ENCODE results near the gene FIBCD1.

FIBCD1 gene

DNA sequence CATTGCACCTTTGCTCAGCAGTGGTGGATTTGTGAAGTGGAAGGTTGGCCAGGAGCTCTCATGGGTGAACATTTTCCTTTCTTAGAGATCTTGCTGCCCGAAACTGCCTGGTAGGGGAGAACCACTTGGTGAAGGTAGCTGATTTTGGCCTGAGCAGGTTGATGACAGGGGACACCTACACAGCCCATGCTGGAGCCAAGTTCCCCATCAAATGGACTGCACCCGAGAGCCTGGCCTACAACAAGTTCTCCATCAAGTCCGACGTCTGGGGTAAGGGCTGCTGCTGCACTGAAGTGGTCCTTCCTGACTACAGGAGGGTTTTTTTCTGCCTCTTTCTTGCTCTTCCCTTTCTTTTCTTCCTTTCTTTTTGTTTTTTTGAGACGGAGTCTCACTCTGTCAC is 64.3 kb downstream of the FIBCD1 start:
- DNase-seq = no peak

DNA sequence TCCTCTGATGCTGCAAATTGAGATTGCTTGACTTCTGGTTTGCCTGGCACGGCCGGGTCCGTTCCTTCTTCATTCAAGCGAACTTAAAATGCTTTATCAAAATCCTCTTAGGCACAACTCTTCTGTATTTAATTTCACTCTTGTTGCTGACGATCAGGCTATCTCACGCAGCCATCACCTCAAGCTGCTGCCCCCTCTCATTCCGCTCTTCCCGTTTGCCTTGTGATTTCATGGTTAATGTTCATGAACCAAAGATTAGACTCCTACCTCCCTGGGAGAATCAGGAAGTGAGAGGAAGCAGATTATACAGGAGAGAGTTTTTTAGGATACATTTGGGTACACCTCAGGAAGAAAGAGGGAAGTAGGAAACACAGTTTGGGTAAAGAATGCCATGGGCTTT is 65.1 kb downstream of the FIBCD1 start:
- DNase-seq = no peak

DNA sequence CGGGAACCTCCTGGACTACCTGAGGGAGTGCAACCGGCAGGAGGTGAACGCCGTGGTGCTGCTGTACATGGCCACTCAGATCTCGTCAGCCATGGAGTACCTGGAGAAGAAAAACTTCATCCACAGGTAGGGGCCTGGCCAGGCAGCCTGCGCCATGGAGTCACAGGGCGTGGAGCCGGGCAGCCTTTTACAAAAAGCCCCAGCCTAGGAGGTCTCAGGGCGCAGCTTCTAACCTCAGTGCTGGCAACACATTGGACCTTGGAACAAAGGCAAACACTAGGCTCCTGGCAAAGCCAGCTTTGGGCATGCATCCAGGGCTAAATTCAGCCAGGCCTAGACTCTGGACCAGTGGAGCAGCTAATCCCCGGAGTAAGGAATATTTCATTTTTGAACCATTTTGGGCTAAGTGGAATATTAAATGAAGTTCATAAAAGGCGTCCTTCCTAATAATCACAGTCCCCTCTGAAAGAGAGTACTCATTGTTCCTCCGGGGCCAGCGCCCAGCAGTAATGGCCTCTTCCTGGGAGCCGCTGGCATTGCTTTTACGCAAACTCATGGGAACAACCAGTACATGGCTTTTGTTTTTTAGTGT is 66.0 kb downstream of the FIBCD1 start:
- DNase-seq = no peak

DNA sequence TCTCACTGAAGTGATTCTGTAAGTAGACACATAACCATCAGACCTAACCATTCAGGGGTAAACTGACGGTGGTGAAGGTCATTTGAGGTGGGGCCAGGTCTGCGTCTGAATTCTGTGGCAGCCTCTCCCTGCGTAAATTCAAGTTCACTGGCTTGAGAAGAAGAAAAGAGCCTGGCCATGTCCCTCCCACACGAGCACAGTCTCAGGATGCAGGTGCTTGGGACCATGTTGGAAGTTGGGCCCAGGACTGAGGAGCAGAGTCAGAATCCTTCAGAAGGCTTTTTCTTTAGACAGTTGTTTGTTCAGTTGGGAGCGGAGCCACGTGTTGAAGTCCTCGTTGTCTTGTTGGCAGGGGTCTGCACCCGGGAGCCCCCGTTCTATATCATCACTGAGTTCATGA is 66.5 kb downstream of the FIBCD1 start:
- DNase-seq = no peak

DNA sequence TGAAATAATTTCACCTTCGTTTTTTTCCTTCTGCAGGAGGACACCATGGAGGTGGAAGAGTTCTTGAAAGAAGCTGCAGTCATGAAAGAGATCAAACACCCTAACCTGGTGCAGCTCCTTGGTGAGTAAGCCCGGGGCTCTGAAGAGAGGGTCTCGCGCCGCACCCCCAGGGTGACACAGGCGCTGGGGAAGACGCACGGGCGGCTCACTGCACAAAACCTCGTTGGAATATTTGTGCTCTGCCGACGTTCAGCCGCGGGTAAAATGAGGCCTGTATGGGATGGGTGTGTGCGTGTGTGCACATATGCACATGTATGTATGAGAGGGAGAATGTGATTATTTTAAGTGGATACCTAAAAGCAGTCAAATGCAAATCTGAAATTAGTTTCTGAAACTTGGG is 67.0 kb downstream of the FIBCD1 start:
- no peak for DNase-seq

DNA sequence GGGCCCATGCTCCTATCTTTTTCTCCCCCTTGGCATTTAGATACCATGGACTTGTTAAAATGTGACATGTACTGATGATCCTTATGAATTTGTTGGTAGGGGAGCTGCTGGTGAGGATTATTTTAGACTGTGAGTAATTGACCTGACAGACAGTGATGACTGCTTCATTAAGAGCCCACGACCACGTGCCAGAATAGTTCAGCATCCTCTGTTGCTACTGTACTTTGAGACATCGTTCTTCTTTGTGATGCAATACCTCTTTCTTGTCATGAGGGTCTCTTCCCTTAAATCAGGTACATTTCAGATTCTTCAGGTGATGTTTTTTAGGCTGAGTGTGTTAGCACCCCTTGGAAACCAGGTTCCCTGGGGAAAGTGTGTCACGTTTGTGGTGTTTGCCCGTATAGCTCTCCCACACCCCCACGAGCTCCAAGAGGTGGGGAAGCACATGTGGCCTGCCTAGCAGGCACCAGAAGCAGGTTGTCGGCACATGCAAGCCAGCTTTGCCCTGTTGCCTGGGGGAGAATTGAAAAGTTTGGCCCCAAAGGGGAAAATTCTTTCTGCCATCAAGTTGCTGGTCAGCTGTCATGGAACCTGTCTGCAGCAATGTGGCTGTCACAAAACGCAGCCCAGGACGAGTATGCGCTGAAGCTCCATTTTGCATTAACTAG is 67.5 kb downstream of the FIBCD1 start:
- no peak for DNase-seq

DNA sequence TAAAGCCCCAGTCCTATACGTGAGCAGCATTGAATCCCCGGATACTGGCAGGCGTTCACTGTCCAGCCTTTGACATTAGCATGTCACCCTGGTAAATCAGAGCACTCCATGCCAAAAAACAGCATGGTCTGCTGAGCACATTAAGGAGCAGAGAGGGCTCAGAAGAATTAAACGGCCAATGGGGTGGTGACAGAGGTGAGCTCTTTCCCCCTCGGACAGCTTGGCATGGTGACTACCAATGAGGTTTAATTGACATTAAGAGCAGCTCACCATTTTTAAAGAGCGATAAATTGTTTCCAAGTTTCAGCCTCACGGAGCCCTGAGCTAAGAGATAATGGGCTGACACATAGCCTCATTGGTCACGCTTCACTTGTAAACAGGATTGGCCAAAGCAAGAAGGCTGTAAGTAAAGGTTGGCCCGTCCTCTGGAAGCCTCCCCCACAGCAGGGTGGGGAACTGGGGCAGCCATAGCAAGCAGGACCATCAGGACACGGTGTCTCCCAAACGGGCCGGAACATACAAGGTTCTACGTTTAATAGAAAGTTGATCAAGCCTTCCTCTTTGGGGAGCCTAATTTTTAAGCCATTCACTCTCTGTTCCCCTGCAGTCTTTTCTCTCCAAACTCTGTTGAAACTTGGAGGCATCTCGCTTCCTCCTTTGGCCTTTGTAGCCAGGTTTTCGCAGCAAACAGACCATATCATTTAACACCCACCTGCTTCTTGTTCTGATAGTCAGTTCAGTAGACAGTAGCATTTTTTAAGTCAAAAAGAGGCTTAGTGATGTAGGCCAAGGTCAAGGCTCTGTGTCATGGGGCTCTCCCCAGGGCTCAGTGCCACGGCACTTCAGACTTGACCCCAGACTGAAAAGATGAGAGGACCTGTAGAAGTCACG is 68.3 kb downstream of the FIBCD1 start:
- no peak for DNase-seq

DNA sequence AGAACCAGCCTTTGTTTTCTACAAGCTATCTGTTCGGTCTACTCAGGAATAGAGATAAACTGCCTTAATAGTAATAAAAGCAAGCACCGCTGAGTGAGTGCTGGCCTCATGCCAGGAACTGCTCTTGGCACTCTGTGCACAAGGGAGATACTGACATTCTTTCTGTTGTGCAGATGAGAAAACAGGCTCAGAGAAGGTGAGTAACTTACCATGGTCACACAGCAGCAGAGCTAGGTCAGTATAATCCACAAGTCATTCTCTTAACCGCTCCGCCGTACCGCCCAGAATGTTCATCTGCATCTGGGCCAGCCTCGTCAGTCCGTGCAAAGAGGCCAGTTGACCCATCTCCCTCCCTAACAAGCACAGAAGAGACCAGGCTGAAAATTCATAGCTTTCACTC is 69.8 kb downstream of the FIBCD1 start:
- no peak for DNase-seq

DNA sequence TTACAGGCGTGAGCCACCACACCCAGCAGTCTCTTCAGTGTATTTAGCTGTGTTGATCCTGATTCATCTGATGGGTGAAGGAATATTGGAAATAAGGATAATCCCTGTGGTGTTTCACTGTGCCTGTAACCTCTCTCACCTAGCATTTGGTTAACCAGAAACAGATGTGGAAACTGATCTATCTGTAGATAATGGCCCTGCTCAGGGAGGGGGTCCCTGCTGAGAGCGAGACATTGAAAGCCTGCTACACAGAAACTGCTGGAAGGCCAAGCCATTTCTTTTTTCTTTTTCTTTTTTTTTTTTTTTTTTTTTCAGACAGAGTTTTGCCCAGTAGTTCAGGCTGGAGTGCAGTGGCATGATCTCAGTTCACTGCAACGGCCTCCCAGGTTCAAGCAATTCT is 70.8 kb downstream of the FIBCD1 start:
- no peak for DNase-seq

DNA sequence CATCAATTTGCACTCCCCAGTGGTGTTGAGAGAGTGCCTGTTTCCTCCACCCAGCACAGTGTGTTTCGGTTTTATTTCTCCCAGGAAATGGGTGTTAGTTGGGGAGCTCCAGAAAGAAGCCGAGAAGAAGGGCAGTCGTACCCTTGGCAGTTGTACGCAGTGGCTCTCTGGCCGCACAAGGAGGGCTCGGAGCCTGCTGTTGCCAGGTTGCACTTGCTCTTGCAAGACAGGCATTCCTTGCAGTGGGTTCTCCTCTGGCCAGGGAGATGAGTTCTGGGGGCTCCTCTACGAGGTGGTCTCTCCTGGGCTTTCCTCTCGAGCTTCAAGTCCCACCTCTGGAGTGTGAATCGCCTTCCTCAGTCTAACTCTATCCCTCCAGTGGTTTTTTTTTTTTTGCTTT is 71.5 kb downstream of the FIBCD1 start:
- DNase-seq = no peak

DNA sequence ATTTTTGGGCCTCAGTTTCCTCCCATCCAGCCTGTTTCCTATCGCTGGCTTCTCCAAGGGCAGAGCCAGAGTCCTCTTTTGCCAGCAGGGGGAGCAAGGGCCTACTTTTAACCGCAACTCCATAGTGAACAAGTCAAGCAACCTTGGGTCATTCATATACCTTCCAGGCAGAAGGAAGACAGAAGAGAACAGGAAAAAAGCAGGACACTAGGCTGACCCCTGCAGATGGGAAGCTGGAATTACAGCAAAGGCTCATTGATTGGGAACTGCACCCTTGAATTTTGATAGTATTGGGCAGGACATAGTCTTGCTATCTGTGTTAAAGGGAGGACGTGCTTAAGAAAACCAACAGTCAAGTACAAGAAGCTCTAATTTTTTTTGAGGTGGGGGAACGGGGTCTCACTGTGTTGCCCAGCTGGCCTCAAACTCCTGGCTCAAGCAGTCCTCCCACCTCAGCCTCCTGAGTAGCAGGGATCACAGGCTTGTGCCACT is 72.5 kb downstream of the FIBCD1 start:
- peak; percentile 68 for DNase-seq

DNA sequence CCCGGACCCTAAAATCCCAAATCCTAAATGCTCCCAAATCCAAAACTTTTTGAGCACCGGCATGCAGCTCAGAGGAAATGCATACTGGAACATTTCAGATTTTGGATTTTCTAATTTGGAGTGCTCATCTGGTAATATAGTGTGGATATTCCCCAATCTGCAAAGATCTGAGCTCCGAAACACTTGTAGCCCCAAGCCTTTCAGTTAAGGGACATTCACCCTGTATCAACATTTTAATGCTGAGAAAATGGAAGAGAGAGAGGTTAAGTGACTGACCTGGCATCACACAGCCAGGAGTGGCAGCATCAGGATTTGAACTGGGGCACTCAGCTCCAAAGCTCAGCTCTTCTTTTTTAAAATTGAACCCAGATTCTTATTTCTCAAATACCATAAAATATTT is 73.1 kb downstream of the FIBCD1 start:
- DNase-seq = no peak

DNA sequence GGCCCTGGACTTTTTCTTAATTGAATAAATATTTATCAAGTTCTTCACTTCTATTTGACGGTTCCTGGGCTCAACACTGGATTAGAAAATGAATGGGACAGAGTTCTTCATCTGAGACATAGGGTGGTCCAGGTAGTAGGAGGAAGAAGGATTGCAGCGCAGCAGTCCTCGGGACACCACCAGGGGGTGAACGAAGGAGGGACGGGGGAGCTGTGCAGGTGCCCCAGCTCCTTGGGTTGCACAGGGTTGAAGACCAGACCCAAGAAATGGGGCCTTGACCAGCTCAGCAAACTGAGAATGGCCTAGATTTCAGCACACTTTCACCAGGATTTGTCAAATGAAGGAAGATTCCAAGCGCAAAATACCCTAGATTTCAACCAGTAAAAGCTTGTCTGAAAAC is 74.5 kb downstream of the FIBCD1 start:
- DNase-seq = no peak

DNA sequence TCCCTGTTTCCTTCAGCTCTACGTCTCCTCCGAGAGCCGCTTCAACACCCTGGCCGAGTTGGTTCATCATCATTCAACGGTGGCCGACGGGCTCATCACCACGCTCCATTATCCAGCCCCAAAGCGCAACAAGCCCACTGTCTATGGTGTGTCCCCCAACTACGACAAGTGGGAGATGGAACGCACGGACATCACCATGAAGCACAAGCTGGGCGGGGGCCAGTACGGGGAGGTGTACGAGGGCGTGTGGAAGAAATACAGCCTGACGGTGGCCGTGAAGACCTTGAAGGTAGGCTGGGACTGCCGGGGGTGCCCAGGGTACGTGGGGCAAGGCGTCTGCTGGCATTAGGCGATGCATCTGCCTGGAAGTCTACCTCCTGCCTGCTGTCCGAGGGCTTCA is 76.3 kb downstream of the FIBCD1 start:
- DNase-seq = no peak

DNA sequence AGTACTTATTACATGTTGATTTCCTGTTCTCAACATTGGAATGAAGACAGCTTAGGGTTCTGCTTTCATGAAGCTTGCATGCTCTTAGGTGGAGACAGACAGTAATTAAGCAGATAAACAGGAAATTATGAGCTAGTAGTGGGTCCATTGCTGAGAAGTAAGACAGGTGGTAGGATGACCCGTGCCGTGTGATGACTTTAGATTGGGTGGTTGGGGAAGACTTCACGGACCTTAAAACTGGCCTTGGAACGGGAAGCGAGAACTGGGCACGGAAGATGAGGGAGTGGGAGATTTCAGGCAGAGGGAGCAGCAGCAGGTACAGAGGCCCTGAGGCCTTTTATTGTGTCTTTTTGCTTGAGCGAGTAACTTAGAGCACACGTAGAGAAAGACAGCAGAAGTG is 76.8 kb downstream of the FIBCD1 start:
- no peak for DNase-seq

DNA sequence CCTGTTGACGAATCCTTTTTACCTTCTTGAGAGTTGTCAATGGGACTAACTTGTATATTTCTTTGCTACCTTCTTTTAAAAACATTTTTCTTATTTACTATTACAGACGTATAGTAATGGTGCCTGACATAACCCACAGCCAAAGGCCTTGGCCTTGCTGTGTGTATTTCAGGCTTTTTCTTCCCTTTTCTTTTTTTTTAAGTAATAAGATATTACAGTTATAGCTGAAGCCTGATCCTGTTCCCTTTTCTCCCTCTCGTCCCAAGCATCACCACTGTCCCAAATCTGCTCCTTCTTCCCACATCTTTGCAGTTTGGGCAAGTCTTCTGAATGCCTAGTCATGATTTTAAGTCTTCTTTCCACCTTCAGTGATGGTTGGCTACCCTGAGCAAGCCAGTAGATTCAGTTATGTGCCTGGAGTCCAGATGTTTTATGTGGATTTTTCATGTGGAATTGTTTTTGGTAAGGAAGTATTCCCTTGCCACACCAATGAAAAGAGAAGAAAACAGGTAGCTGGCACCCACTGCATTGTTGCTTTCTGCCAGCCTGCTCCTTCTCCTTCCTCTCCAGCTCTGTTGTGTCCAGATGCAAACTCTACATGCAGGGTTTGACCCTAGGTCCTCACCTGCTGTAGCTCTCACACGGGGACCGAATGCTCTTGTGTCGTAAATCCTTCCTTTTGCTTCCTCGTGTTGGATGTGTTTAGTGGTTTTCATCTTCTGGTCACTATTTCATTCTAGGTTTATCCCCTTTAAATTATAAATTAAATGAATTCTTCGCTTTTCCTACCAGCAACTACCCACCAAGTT is 77.5 kb downstream of the FIBCD1 start:
- DNase-seq = no peak

DNA sequence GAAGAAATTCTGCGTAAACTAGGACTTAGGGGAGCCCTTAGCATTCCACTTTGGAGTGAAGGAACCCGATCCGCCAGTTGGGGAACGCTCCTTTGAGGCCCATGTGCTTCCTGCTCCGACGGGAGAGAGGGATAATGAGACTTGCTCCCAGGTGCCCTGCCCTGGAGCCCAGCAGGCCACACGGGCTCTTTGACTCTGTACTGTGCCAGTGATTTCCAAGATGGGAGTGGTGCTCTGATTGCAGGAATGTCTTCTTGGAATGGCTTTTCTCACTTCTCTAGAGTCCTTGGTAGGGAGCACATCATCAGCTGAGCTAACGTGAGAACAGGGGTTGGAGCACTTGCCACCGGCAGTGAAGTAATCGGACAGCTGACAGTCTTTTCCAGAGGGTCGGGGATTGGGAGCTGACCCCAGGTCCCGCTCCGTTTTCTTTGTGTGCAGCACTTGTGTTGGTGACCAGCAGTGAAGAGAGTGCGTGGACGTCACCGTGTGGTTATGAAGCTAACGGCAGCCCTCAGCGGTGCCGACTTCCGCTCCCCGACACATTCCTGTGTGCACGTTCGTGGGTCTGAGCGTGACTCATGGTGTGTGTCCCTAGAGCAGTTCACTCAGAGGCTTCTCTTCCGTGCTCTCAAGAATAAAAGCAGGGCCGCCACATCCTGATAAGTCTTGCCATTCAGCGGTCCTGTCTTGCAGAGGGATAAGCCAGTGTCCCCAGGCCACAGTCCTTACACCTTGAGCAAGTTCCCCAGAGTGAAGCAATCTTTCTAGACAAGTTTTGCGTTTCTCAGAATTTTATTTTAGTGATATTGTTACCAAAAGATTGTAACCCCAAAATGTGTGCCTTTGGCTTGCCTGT is 78.4 kb downstream of the FIBCD1 start:
- no peak for DNase-seq

DNA sequence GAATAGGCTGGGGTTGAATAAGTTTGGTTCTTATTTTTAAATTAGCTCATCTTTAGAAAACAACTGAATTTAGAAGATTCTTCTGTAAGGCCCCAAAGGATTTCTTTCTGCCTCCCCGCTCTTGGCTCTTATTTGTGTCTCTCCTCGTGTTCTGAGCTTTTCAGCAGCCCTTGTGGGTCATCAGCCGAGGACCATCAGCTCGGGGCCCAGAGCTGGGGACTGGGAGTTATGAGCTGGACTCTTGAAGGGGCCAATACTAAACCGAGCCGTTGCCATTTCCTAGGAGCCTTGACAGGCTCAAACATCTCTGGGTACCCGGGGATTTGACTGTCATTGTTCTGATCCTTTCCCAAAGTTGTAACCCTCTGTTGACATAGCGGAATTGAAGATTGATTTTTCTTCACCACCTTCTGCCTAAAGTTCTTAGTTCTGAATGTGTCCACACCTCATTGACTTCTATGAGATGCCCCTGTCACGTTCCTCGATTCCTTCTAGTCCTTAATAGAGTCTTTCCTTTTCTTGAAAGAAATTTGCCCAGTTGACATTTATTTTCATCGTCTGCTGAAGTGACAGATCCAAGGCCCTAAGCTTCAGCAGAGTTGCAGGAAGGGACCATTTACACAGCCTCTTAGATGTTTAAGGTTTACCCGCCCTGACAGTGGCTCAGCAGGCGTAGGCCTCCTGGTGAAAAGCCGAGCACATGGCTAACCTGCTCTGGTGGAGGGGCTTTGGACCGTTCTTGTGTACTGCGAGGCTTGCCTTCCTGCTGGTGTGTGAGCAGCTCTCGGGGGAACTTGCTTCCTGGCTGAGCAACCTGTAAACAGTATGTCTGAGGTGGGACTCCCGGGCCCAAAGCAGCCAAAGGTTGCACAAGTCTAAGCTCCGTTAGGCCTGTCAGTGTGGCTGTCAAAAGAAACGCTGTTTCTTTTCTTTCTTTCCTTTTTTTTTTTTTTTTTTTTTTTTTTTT is 80.0 kb downstream of the FIBCD1 start:
- no peak for DNase-seq

DNA sequence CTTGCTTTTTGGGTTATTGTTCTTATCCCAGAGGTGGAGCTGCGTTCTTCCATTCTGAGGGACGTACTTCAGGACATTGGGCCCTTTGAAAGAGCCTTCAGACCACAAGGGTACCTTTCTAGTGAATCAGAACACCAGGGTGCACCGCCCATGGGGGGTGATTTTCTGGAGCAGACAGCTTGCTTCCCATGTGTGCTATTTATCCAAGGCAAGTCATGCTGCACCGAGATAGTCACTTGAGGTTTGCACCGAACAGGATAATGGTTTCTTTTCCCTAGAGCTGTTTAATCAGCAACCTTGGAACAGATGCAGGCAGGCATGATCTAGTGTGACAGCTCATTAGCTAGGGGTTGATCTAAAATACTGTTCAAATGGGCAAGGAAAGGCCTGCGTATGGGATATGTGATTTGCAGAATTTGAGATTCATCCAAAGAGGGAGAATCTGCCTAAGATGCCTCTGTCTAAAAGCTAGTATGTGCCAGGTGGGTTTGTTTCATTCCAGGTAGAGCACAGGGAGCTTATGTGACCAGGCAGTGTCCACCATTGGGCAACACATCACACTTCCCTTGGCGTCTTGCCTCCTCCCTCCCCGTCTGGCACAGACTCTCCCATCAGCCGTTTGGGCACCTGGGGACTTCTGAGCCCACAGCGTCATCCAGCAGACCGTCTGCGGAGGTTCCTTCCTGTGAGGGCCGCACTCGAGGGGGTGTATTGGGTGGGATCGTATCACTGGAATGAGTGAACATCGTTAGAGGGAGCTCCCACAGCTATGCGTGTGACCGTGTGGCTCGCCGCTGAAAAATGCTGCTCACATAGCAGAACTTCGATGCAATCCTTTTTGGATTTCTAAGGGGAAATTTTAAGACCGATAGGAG is 80.9 kb downstream of the FIBCD1 start:
- DNase-seq = no peak

DNA sequence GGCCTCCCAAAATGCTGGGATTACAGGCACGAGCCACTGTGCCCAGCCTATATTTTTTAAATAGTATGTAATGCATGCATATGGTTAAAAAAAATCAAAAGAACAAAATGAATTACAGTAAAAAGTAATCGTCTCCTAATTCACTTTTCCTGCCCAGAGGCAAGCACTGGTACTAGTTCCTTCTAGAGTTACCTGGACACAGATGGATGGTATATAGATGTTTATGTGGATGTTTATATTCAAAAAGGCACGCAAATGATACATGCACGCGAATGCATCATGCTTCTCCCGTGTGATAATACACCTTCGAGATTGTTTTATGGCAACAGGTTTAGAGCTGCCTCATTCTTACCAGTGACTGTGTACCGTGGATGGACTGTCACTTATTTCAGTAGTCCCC is 82.6 kb downstream of the FIBCD1 start:
- no peak for DNase-seq
